Ovary (tissue), 3 donors: ENCODE results near the gene PNMT.

Experiments
- CTCF ChIP-seq, 3 donors: fragments of 450-650 bp in 2 of 3; fragments of 200-600 bp in 1 of 3; IDR thresholded peaks; one replicate each; pipeline versions ENCODE4 v1.5.1 to v1.8.0; 2016 to 2022; ENCODE audit warnings: antibody characterized with exemption in 3 of 3, mild to moderate bottlenecking in 1 of 3
- EP300 ChIP-seq: sonication (generic); formaldehyde crosslinking; IDR thresholded peaks from one replicate; pipeline ENCODE4 v1.6.1; 2017; ENCODE audit warnings: antibody characterized with exemption
- donor health status: DM: no; HTN: no; CAD: no.

GRCh38 chr17:39688475-39688835 lies 20.2 kb downstream of the PNMT start:
- TF ChIP-seq CTCF (IDR thresholded peaks at IDR 0.05) (no peak), EP300 (no peak)
